Heart left ventricle (tissue), 13 donors: ENCODE measurements around the gene SLC7A14.

Experiments
- CTCF ChIP-seq, 12 donors: fragments of 200-600 bp; sonication (generic) in 4 of 12; IDR thresholded peaks; one replicate each; pipeline versions ENCODE4 v1.5.0 to v1.8.0; 2018 to 2022; ENCODE audit warnings: antibody characterized with exemption in 12 of 12, mild to moderate bottlenecking in 5 of 12
- POLR2A ChIP-seq, 2 donors: fragments of 450-650 bp; IDR thresholded peaks; one replicate each; pipeline ENCODE4 v1.6.1; 2017; ENCODE audit warnings: antibody characterized with exemption in 2 of 2, mild to moderate bottlenecking in 2 of 2, moderate library complexity in 2 of 2
- donor health status: ischemic (EF 13 %, LVEDD 7.1; RV severe dilation, severe dysfunction).
- donor health status: DM: no; HTN: yes; CAD: no.
- donor health status: DM: no; HTN: no; CAD: no.
- donor health status: ischemic (EF 25% LVEDD 6.9; RV normal size, moderate dysfunction).
- donor health status: ischemic (EF 25% LVEDD 5.7; RV mildly dilated, moderate dysfunction).
- donor health status: ischemic (EF 35%, LVEDD 5.7; RV mildly dilated, moderate dysfunction).
- donor health status: nonischemic (EF 11% LVEDD 7.7; RV severe dilation, severe dysfunction).
- donor health status: DM: yes; HTN: yes; CAD: no.
- donor health status: PGD.
- donor health status: ischemic (EF 29% LVEDD 5.4; RV normal size, mild dysfunction).
- donor health status: nonischemic (EF 23%, LVEDD 6.1; RV moderate dilation, normal function).

- TF ChIP-seq CTCF (IDR thresholded peaks at IDR 0.05) = no peak
- TF ChIP-seq POLR2A (IDR thresholded peaks at IDR 0.05) = no peak
Measured at GRCh38 chr3:170508291-170508690, 77.6 kb downstream of the SLC7A14 start.
